Inflammatory macrophage (primary cell): ENCODE measurements around the gene GOLGA6L7.
"Not testable (repeated sequence)": the region's sequence is repeated elsewhere in the genome, so short reads cannot be mapped to it uniquely, and the experiment has no call there.

Experiments
- DNase-seq, 2 donors: peaks; one replicate each; pipeline ENCODE4 v3.0.0-alpha.2; 2020 to 2022
- total RNA-seq, 18 experiments: gene quantifications; one replicate each; lab custom pipeline; 2026; ENCODE audit warnings: mixed read lengths in 6 of 18, inconsistent platforms in 2 of 18; lab: John Stamatoyannopoulos, UW

GOLGA6L7 gene
- 0 to 0.19 (median 0) reads per million in 18 experiments for total RNA-seq

- not testable (repeated sequence) for DNase-seq
Measured at GRCh38 chr15:28848521-28848920, at the start of gene GOLGA6L7. Gene GOLGA6L7, minus strand, starts transcription at chr15:28848644. Its CDS starts 95 bp downstream, at chr15:28848549.

GRCh38 chr15:28897861-28898585 lies 49.6 kb upstream of the GOLGA6L7 start:
- DNase-seq: no peak

- DNase-seq: no peak
Measured at GRCh38 chr15:28896951-28897350, 48.5 kb upstream of the GOLGA6L7 start.

- DNase-seq: no peak
Measured at GRCh38 chr15:28895566-28895965, 47.1 kb upstream of the GOLGA6L7 start.

GRCh38 chr15:28895146-28895545 lies 46.7 kb upstream of the GOLGA6L7 start:
- no peak for DNase-seq

- DNase-seq: no peak
Measured at GRCh38 chr15:28894631-28895030, 46.2 kb upstream of the GOLGA6L7 start.

GRCh38 chr15:28892789-28893610 lies 44.6 kb upstream of the GOLGA6L7 start:
- DNase-seq: no peak

- DNase-seq: no peak
Measured at GRCh38 chr15:28891588-28891987, 43.1 kb upstream of the GOLGA6L7 start.

GRCh38 chr15:28890711-28891495 lies 42.5 kb upstream of the GOLGA6L7 start:
- DNase-seq: no peak

- DNase-seq: not testable (repeated sequence)
Measured at GRCh38 chr15:28890291-28890690, 41.8 kb upstream of the GOLGA6L7 start.

- DNase-seq: not testable (repeated sequence)
Measured at GRCh38 chr15:28889871-28890270, 41.4 kb upstream of the GOLGA6L7 start.

GRCh38 chr15:28889346-28889745 lies 40.9 kb upstream of the GOLGA6L7 start:
- DNase-seq: no peak

- DNase-seq: no peak
Measured at GRCh38 chr15:28888900-28889299, 40.5 kb upstream of the GOLGA6L7 start.

- DNase-seq: no peak
Measured at GRCh38 chr15:28888302-28888894, 40.0 kb upstream of the GOLGA6L7 start.

- DNase-seq: no peak
Measured at GRCh38 chr15:28887339-28888174, 39.1 kb upstream of the GOLGA6L7 start.

- no peak for DNase-seq
Measured at GRCh38 chr15:28886431-28887338, 38.2 kb upstream of the GOLGA6L7 start.

- no peak for DNase-seq
Measured at GRCh38 chr15:28885630-28886430, 37.4 kb upstream of the GOLGA6L7 start, which contains the start of gene APBA2. Gene APBA2, plus strand, starts transcription at chr15:28885974. Its CDS starts 167,911 bp downstream, at chr15:29053885.

GRCh38 chr15:28885128-28885629 lies 36.7 kb upstream of the GOLGA6L7 start:
- no peak for DNase-seq
